Measurements from ENCODE around the gene PHF2.

DNA sequence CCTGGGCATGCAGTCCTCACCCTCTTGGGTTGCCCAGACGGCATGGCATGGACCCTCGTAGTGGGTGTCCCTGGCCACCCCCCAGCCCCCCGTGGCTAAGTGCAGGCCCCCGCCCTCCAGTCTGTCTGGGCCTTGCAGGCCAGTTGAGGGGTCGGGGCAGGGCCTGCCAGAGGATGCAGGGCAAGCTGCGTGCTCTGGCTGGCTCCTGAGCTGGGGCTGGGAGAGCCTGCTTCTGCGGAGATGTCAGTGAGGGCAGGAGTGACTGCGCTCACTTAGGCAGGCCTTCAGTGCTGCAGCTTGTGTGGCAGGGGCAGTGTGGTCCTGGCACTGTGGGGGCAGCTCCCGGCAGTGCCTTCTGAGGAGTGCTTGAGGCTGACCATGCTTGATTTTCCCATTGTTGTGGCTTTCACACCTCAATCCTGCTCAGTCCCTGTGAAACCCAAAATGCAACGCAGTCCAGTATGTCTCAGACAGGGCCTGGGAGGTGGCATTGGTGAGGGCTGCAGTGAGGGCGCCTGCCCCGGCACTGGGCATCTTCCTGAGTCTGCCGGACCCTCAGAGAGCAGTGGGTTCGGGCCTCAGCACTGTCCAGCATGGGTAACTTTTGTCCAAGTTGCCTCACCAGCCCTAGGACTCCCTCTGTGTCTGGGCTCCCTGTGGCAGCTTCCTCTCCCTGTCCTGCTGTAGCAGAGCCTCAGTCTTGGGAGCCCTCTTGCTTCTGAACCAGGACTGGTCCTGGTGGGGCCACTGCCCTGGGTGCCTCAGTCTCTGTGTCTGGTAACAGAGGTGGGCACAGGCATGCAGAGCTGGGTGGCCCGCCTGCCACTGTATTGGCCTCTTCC is 93.0 kb downstream of the PHF2 start:
- TF ChIP-seq POLR2A (IDR thresholded peaks at IDR 0.05) (no peak), POLR2AphosphoS5 (IDR thresholded peaks at IDR 0.05) (no peak)
- TF ChIP-seq, protein P1, sequence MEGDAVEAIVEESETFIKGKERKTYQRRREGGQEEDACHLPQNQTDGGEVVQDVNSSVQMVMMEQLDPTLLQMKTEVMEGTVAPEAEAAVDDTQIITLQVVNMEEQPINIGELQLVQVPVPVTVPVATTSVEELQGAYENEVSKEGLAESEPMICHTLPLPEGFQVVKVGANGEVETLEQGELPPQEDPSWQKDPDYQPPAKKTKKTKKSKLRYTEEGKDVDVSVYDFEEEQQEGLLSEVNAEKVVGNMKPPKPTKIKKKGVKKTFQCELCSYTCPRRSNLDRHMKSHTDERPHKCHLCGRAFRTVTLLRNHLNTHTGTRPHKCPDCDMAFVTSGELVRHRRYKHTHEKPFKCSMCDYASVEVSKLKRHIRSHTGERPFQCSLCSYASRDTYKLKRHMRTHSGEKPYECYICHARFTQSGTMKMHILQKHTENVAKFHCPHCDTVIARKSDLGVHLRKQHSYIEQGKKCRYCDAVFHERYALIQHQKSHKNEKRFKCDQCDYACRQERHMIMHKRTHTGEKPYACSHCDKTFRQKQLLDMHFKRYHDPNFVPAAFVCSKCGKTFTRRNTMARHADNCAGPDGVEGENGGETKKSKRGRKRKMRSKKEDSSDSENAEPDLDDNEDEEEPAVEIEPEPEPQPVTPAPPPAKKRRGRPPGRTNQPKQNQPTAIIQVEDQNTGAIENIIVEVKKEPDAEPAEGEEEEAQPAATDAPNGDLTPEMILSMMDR (IDR thresholded peaks at IDR 0.05): no peak
